NCI-H526 (cell line): Measurements from ENCODE around the gene TCEANC.
"Not testable (repeated sequence)": the region's sequence is repeated elsewhere in the genome, so short reads cannot be mapped to it uniquely, and the experiment has no call there.

Experiments used
- DNase-seq, 2 experiments: peaks; one replicate each; lab custom pipeline; 2025; lab: John Stamatoyannopoulos, UW

Gene TCEANC

GRCh38 chrX:13652850-13653693 lies at the start of gene TCEANC:
Gene TCEANC, plus strand, starts transcription at chrX:13653141. Its CDS starts 9,368 bp downstream, at chrX:13662509.
- DNase-seq: peak; percentile 96 to 98

GRCh38 chrX:13605611-13606010 lies 47.3 kb upstream of the TCEANC start:
- DNase-seq: peak in 1 of 2 experiments; percentile 5

GRCh38 chrX:13607331-13607995 lies 45.5 kb upstream of the TCEANC start:
- no peak for DNase-seq

- no peak for DNase-seq
Observed at GRCh38 chrX:13607996-13608365, 45.0 kb upstream of the TCEANC start.

GRCh38 chrX:13614154-13614553 lies 38.8 kb upstream of the TCEANC start:
- no peak for DNase-seq

GRCh38 chrX:13620207-13620606 lies 32.7 kb upstream of the TCEANC start:
- DNase-seq: no peak

GRCh38 chrX:13622401-13622964 lies 30.5 kb upstream of the TCEANC start:
- no peak for DNase-seq

- DNase-seq: peak in 1 of 2 experiments; percentile 2
Observed at GRCh38 chrX:13627306-13627705, 25.6 kb upstream of the TCEANC start.

GRCh38 chrX:13637224-13637623 lies 15.7 kb upstream of the TCEANC start:
- not testable (repeated sequence) for DNase-seq

GRCh38 chrX:13638021-13638420 lies 14.9 kb upstream of the TCEANC start:
- DNase-seq: no peak

- DNase-seq: no peak
Observed at GRCh38 chrX:13638826-13639225, 14.1 kb upstream of the TCEANC start.

- DNase-seq: not testable (repeated sequence)
Observed at GRCh38 chrX:13641684-13642083, 11.3 kb upstream of the TCEANC start.

- DNase-seq: no peak
Observed at GRCh38 chrX:13645464-13646153, 7.3 kb upstream of the TCEANC start.

- peak; percentile 16 to 83 for DNase-seq
Observed at GRCh38 chrX:13646154-13646549, 6.8 kb upstream of the TCEANC start.

- DNase-seq: no peak
Observed at GRCh38 chrX:13647709-13648212, 5.2 kb upstream of the TCEANC start.

- not testable (repeated sequence) for DNase-seq
Observed at GRCh38 chrX:13648336-13648735, 4.6 kb upstream of the TCEANC start.

GRCh38 chrX:13649838-13650237 lies 3.1 kb upstream of the TCEANC start:
- no peak for DNase-seq

GRCh38 chrX:13650318-13650717 lies 2.6 kb upstream of the TCEANC start:
- DNase-seq: no peak

GRCh38 chrX:13651150-13651549 lies 1.8 kb upstream of the TCEANC start:
- no peak for DNase-seq

GRCh38 chrX:13652287-13652793 lies 601 bp upstream of the TCEANC start:
- DNase-seq: no peak

- DNase-seq: no peak
Observed at GRCh38 chrX:13654116-13654515, 1.2 kb downstream of the TCEANC start.

GRCh38 chrX:13655674-13656073 lies 2.7 kb downstream of the TCEANC start:
- no peak for DNase-seq
